HEK293 (cell line): Measurements from ENCODE around the gene NAT16.

Experiments
- ZNF155 ChIP-seq: fragments of 450-650 bp; formaldehyde crosslinking; IDR thresholded peaks from 2 replicates; pipeline ENCODE4 v1.5.1; 2016; ENCODE audit warnings: missing biosample characterization, missing genetic modification characterization
- ZSCAN16 ChIP-seq: fragments of 450-650 bp; formaldehyde crosslinking; IDR thresholded peaks from 2 replicates; pipeline ENCODE4 v1.5.1; 2016; ENCODE audit warnings: missing biosample characterization, missing genetic modification characterization

GRCh38 chr7:101166909-101167644 lies 13.0 kb downstream of the NAT16 start:
- TF ChIP-seq ZSCAN16 (tag by site-specific recombination) = no peak
- TF ChIP-seq ZNF155 (tag by site-specific recombination) = no peak
